IMR-90 (cell line): ENCODE data around the gene TCN1. TPM values are rescaled to one million over a fixed set of nuclear protein-coding genes. Genes with fewer than 3 reads are reported as not detected.

Source experiments
- ATAC-seq: fragments of 200-7000 bp; cut with Tn5 transposase; 2 replicates; pipeline ENCODE4 v1.9.1; 2020; ENCODE audit warnings: low read depth, mild to moderate bottlenecking, moderate library complexity
- BruUV-seq: library from RNA; stranded (reverse); fragments of 400-500 nt; replicated peaks from 2 replicates; lab custom pipeline; 2021; lab: Mats Ljungman, UMichigan
- CTCF ChIA-PET: fragments of 300-600 bp; formaldehyde crosslinking; extraction: SDS; loops from one replicate; lab custom pipeline; 2021; ENCODE audit warnings: antibody characterized with exemption; lab: Yijun Ruan, JAX
- POLR2A ChIA-PET: fragments of 300-600 bp; sonication (Branson Sonifier 250); formaldehyde crosslinking; loops from one replicate; lab custom pipeline; 2022; ENCODE audit warnings: antibody characterized with exemption; ENCODE audit not compliant: unreplicated experiment; lab: Charles Lee
- DNase-seq: peaks from one replicate; pipeline ENCODE4 v3.0.0; 2013
- H2AFZ ChIP-seq: replicated peaks from 2 replicates; pipeline ENCODE3; 2013; ENCODE audit warnings: low read length, mild to moderate bottlenecking; ENCODE audit not compliant: poor library complexity
- H2AK5ac ChIP-seq: 2 replicates; pipeline ENCODE4 v1.6.1; 2013; ENCODE audit warnings: low read depth, low read length, inconsistent platforms
- H2AK9ac ChIP-seq: replicated peaks from 2 replicates; pipeline ENCODE3; 2013; ENCODE audit warnings: mild to moderate bottlenecking, low read depth, low read length, moderate library complexity; ENCODE audit not compliant: poor library complexity
- H2BK120ac ChIP-seq: 2 replicates; pipeline ENCODE4 v1.6.1; 2013; ENCODE audit warnings: low read depth, low read length, inconsistent platforms
- H2BK15ac ChIP-seq: 3 replicates; pipeline ENCODE4 v1.6.1; 2013; ENCODE audit warnings: low read depth, low read length, inconsistent platforms
- H2BK20ac ChIP-seq: 2 replicates; pipeline ENCODE4 v1.6.1; 2013; ENCODE audit warnings: low read depth, mild to moderate bottlenecking, inconsistent platforms, low read length, moderate library complexity
- H2BK5ac ChIP-seq: 2 replicates; pipeline ENCODE4 v1.6.1; 2013; ENCODE audit warnings: mild to moderate bottlenecking, low read depth, low read length, inconsistent platforms; ENCODE audit not compliant: poor library complexity, severe bottlenecking
- H3K14ac ChIP-seq: replicated peaks from 2 replicates; pipeline ENCODE4 v1.6.1; 2013; ENCODE audit warnings: low read depth, low read length, inconsistent platforms
- H3K18ac ChIP-seq: 2 replicates; pipeline ENCODE4 v1.6.1; 2013; ENCODE audit warnings: low read depth, low read length, control low read depth
- H3K23ac ChIP-seq: 2 replicates; pipeline ENCODE4 v1.6.1; 2013; ENCODE audit warnings: low read depth, low read length, inconsistent platforms
- H3K27ac ChIP-seq: 2 replicates; pipeline ENCODE4 v1.5.1; 2013; ENCODE audit warnings: mild to moderate bottlenecking, control low read depth, low read length; ENCODE audit not compliant: insufficient read depth
- H3K27me3 ChIP-seq: 2 replicates; pipeline ENCODE4 v1.6.1; 2013; ENCODE audit warnings: low read length; ENCODE audit not compliant: control insufficient read depth, insufficient read depth
- H3K36me3 ChIP-seq: 2 replicates; pipeline ENCODE4 v1.6.1; 2013; ENCODE audit warnings: low read length, mixed read lengths; ENCODE audit not compliant: control insufficient read depth, insufficient read depth
- H3K4ac ChIP-seq: 2 replicates; pipeline ENCODE4 v1.6.1; 2013; ENCODE audit warnings: low read depth, low read length, inconsistent platforms
- H3K4me1 ChIP-seq: 2 replicates; pipeline ENCODE4 v1.6.1; 2013; ENCODE audit warnings: low read length, mixed read lengths; ENCODE audit not compliant: control insufficient read depth, insufficient read depth
- H3K4me2 ChIP-seq: 2 replicates; pipeline ENCODE4 v1.6.1; 2013; ENCODE audit warnings: low read depth, mild to moderate bottlenecking, control low read depth, low read length, moderate library complexity
- H3K4me3 ChIP-seq: 2 replicates; pipeline ENCODE4 v1.5.1; 2013; ENCODE audit warnings: low read depth, mild to moderate bottlenecking, control low read depth, low read length, moderate library complexity; ENCODE audit not compliant: insufficient read depth
- H3K56ac ChIP-seq: 2 replicates; pipeline ENCODE4 v1.6.1; 2013; ENCODE audit warnings: low read length, inconsistent platforms; ENCODE audit not compliant: insufficient read depth; ENCODE audit errors: extremely low read depth
- H3K79me1 ChIP-seq, 2 experiments: 2 replicates each; pipeline ENCODE4 v1.6.1; 2013; ENCODE audit warnings: low read length in 2 of 2, inconsistent platforms in 1 of 2, low read depth in 1 of 2
- H3K9ac ChIP-seq: 2 replicates; pipeline ENCODE4 v1.6.1; 2013; ENCODE audit warnings: low read depth, low read length, control low read depth
- H3K9me1 ChIP-seq: 2 replicates; pipeline ENCODE4 v1.6.1; 2013; ENCODE audit warnings: low read length, inconsistent platforms; ENCODE audit not compliant: insufficient read depth
- H3K9me3 ChIP-seq: 2 replicates; pipeline ENCODE4 v1.6.1; 2013; ENCODE audit warnings: low read length; ENCODE audit not compliant: control insufficient read depth, insufficient read depth
- H4K20me1 ChIP-seq: 2 replicates; pipeline ENCODE4 v1.6.1; 2013; ENCODE audit warnings: low read length, inconsistent platforms; ENCODE audit not compliant: insufficient read depth
- H4K5ac ChIP-seq: 2 replicates; pipeline ENCODE4 v1.6.1; 2013; ENCODE audit warnings: mild to moderate bottlenecking, low read depth, low read length, control low read depth
- H4K8ac ChIP-seq, 2 experiments: 2 replicates each; pipeline ENCODE4 v1.6.1; 2013; ENCODE audit warnings: low read depth in 2 of 2, low read length in 2 of 2, control low read depth in 1 of 2, inconsistent platforms in 1 of 2
- H4K91ac ChIP-seq: 2 replicates; pipeline ENCODE4 v1.6.1; 2013; ENCODE audit warnings: low read depth, low read length, inconsistent platforms; ENCODE audit not compliant: insufficient read depth
- BHLHE40 ChIP-seq: fragments of 150-350 bp; IDR thresholded peaks from 2 replicates; pipeline ENCODE4 v1.6.1; 2016; ENCODE audit warnings: mild to moderate bottlenecking, low read depth, low read length
- CEBPB ChIP-seq: IDR thresholded peaks from 2 replicates; pipeline ENCODE4 v1.6.1; 2012; ENCODE audit warnings: low read depth, low read length, improper control_type of control experiment
- CHD1 ChIP-seq: IDR thresholded peaks from 2 replicates; pipeline ENCODE4 v1.6.1; 2012; ENCODE audit warnings: low read depth, low read length, improper control_type of control experiment
- CTCF ChIP-seq: conservative IDR thresholded peaks from 2 replicates; pipeline ENCODE4 v1.5.1; 2012; ENCODE audit warnings: mild to moderate bottlenecking, low read depth, low read length, improper control_type of control experiment
- ELK1 ChIP-seq: fragments of 150-350 bp; IDR thresholded peaks from 2 replicates; pipeline ENCODE4 v1.6.1; 2016; ENCODE audit warnings: low read depth, mild to moderate bottlenecking, low read length, moderate library complexity, borderline replicate concordance
- FOS ChIP-seq: fragments of 150-350 bp; IDR thresholded peaks from 2 replicates; pipeline ENCODE4 v1.6.1; 2016; ENCODE audit warnings: low read depth, low read length
- MAFK ChIP-seq: IDR thresholded peaks from 2 replicates; pipeline ENCODE4 v1.6.1; 2012; ENCODE audit warnings: low read depth, low read length, improper control_type of control experiment
- MAZ ChIP-seq: IDR thresholded peaks from 2 replicates; pipeline ENCODE4 v1.6.1; 2012; ENCODE audit warnings: low read depth, mild to moderate bottlenecking, low read length, improper control_type of control experiment, moderate library complexity, borderline replicate concordance
- MXI1 ChIP-seq: IDR thresholded peaks from 2 replicates; pipeline ENCODE4 v1.6.1; 2012; ENCODE audit warnings: low read depth, mild to moderate bottlenecking, low read length, moderate library complexity, borderline replicate concordance
- NFE2L2 ChIP-seq: fragments of 150-350 bp; IDR thresholded peaks from 2 replicates; pipeline ENCODE4 v1.6.1; 2016; ENCODE audit warnings: low read depth, mild to moderate bottlenecking, low read length
- POLR2A ChIP-seq: IDR thresholded peaks from 2 replicates; pipeline ENCODE4 v1.6.1; 2012; ENCODE audit warnings: mild to moderate bottlenecking, low read depth, low read length
- RAD21 ChIP-seq: IDR thresholded peaks from 2 replicates; pipeline ENCODE4 v1.6.1; 2012; ENCODE audit warnings: low read length, improper control_type of control experiment
- RCOR1 ChIP-seq: IDR thresholded peaks from 2 replicates; pipeline ENCODE4 v1.6.1; 2012; ENCODE audit warnings: mild to moderate bottlenecking, low read length, improper control_type of control experiment; ENCODE audit not compliant: insufficient replicate concordance
- RFX5 ChIP-seq: IDR thresholded peaks from 2 replicates; pipeline ENCODE4 v1.8.0; 2012; ENCODE audit warnings: low read depth, mild to moderate bottlenecking, low read length, moderate library complexity
- SMC3 ChIP-seq: fragments of 150-350 bp; IDR thresholded peaks from 2 replicates; pipeline ENCODE4 v1.6.1; 2016; ENCODE audit warnings: low read depth, mild to moderate bottlenecking, antibody characterized with exemption, low read length, moderate library complexity
- USF2 ChIP-seq: fragments of 150-350 bp; IDR thresholded peaks from 2 replicates; pipeline ENCODE4 v1.6.1; 2017; ENCODE audit warnings: mild to moderate bottlenecking, antibody characterized with exemption, low read length, low read depth
- WGBS, 2 experiments: methylation state at CpG; one replicate each; pipeline versions ENCODE4 v1.1.5 to v1.1.7; 2013; ENCODE audit warnings: missing lambda C conversion rate in 2 of 2; ENCODE audit not compliant: insufficient read length in 1 of 2; ENCODE audit errors: extremely low coverage in 2 of 2; 5-methylcytosine and 5-hydroxymethylcytosine counted together
- dilution Hi-C: fragments of 300-500 bp; cut with HindIII; formaldehyde crosslinking; loops from one replicate; pipeline ENCODE4 v1.14.3; 2018; ENCODE audit warnings: low sequenced_read_pairs; ENCODE audit not compliant: unreplicated experiment
- in situ Hi-C: fragments of 300-500 bp; cut with MboI; formaldehyde crosslinking; loops from 3 replicates; pipeline ENCODE4 v1.14.3; 2019; ENCODE audit warnings: low sequenced_read_pairs, inconsistent platforms, mixed read lengths
- intact Hi-C: fragments of 100-400 bp; cut with micrococcal nuclease; formaldehyde crosslinking; loops from 2 replicates; pipeline ENCODE4 v1.10.0; 2022
- polyA plus RNA-seq, 3 experiments: library from polyadenylated mRNA; depleted of rRNA; stranded (reverse); fragments of >200 nt; gene quantifications; 2 replicates each; pipeline ENCODE4 v1.2.3, GENCODE V29; 2012; ENCODE audit warnings: low replicate concordance in 1 of 3
- total RNA-seq: library from RNA; depleted of rRNA; stranded (reverse); fragments of >200 nt; gene quantifications from 2 replicates; pipeline ENCODE4 v1.2.3, GENCODE V29; 2012

TCN1 gene
- total and polyA plus RNA-seq, 2 of the 4 experiments (the other 2 are of a cell fraction): not detected

GRCh38 chr11:59891781-59892181 is 25.5 kb upstream of the TCN1 start:
- no peak overlapping the region for H4K5ac ChIP-seq
- no peak overlapping the region for H3K9ac ChIP-seq
- POLR2A ChIA-PET: no interaction called here
- no peak overlapping the region for H2BK20ac ChIP-seq
- no peaks in the 10 kb centered on the region for H3K27me3 ChIP-seq
- H3K56ac ChIP-seq: no peak overlapping the region
- no peaks in the 10 kb centered on the region for H3K9me1 ChIP-seq
- H2AK9ac ChIP-seq: no peak overlapping the region
- no peaks in the 10 kb centered on the region for H4K20me1 ChIP-seq
- intact Hi-C loops: no loop called here
- H3K4ac ChIP-seq: no peak overlapping the region
- no peaks in the 10 kb centered on the region for H3K4me1 ChIP-seq
- in situ Hi-C loops: no loop called here
- H3K14ac ChIP-seq: no peak overlapping the region
- no peak overlapping the region for H3K18ac ChIP-seq
- no peak overlapping the region for H2BK15ac ChIP-seq
- no peak overlapping the region for H4K91ac ChIP-seq
- 20% methylated on average over 2 of the region's 4 CpGs; no CpG with 5 or more reads in 1 of the 2 experiments for WGBS, 2 experiments
- no TSS peak for BruUV-seq
- ATAC-seq (no peak), DNase-seq (no peak)
- H3K79me1 ChIP-seq: no peaks in the 10 kb centered on the region
- H2AK5ac ChIP-seq: no peak overlapping the region
- H3K4me3 ChIP-seq: no peak overlapping the region
- TF ChIP-seq NFE2L2 (no peak), RFX5 (no peak), RAD21 (no peak), USF2 (no peak), POLR2A (no peak), ELK1 (no peak), BHLHE40 (no peak), CTCF (no peak), MXI1 (no peak), MAFK (no peak), CHD1 (no peak), FOS (no peak), MAZ (no peak), RCOR1 (no peak), CEBPB (no peak), SMC3 (no peak)
- H2BK120ac ChIP-seq: no peak overlapping the region
- no peak overlapping the region for H3K23ac ChIP-seq
- H2BK5ac ChIP-seq: no peak overlapping the region
- dilution Hi-C loops: no loop called here
- H2AFZ ChIP-seq: no peak overlapping the region
- no peaks in the 10 kb centered on the region; the same call in 1 of the 2 replicates for H3K9me3 ChIP-seq
- H3K36me3 ChIP-seq: no peaks in the 10 kb centered on the region
- CTCF ChIA-PET: no interaction called here
- H3K4me2 ChIP-seq: no peak overlapping the region
- no peak overlapping the region for H3K27ac ChIP-seq
- H4K8ac ChIP-seq: no peak overlapping the region
